HG03139 (cell line): ENCODE results near the gene SNAPC4.

Experiments used
- ATAC-seq: cut with Tn5 transposase; IDR thresholded peaks from one replicate; pipeline ENCODE4 v1.9.1; 2021; ENCODE audit not compliant: unreplicated experiment

SNAPC4 gene

DNA sequence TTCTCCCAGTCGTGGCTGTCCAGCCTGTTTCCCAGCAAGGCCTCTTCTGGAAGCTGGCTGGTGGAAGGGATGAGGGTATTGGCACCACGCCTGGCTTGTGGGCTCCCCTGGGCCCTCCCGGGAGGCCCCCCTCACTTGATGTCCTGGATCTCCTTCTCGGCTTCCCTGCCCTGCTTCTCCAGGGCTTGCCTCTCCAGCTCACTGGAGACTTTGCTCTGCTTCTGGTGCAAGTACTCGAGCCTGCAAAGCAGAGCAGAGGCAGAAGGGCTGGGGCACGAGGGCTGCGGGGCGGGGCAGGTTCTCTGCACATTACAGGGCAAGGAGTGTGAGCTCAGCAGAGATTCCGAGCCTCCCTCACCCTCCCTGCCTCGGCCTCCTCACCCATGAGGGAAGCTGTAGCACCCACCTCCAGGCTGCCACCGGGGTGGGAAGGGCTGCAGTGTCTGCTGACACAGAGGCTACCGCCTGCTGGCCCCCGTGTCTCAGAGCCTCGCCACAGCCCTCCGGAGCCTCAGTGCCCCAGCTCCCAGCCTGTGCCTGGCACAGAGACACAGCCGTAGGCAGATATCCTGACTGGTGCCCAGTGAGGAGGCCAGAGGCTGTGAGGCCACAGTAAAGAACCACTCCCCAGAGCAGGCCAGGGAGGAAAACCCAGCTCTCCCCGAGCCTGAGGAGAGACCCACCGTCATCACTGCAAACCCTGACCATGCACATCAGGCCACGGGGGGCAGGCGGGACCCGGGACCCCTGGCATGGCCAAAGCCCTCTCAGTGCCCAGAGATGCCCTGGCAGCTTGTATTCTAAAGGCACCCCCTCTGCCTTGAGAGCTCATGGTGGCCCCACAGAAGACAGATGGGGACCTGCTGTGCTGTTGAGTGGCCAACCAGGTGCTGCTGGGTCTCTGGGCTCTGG, 7.2 kb downstream of the SNAPC4 start:
- ATAC-seq: no peak

DNA sequence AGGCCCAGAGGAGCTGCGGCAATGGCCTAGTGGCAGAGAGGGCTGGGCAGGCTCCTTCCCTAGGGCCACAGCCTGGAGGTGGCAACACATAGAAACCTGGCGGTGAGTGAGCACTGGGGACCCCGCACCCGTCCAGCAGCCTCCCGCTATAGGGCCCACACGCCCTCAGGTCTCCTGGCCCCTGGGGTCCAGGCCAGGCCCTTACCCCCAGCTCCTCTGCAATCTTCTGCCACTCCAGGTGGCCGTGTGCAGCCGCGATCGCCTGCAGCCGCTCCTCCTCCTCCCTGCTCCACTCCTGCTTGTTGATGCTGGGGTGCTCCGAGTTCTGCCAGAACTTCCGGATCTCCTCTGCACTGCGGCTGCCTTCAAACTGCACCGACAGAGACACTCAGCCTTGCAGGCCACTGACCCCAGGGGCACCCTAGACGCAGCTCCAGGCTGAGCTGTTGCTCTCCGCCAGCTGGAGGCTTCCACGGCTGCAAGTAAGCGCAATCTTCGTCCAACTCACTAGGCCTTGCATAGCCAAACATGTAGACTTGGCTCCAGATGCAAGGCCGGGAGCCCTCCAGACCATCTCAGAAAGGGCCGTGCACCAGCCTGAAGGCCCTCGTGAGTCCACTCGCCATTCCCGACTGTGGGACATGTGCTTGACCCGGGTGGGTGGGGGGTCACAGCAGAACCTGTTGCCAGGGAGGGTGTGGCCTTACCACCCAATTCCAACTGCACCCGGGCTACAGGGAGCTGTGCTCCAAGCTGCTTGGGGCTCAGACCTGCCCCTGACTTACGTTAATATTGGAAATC, 8.0 kb downstream of the SNAPC4 start:
- ATAC-seq: no peak

DNA sequence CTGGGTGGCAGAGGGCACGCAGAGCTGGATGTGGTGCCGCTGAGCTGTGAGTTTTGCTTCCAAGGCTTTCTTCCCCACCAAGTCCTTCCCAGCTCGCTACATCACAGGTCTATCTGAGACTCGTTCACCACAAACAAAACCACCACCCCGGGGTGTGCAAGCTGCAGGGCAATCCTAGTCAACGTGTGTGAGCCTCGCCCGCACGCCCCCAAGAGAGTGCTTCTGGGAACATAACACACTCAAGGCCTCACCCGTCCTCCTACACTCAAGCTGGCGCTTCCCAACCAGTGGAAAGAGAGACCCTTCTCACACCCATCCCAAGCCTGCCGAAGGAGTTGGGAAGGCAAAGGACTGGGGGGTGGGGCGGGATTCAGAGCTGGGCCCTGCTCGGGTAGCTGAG, 10.6 kb downstream of the SNAPC4 start:
- ATAC-seq: no peak

DNA sequence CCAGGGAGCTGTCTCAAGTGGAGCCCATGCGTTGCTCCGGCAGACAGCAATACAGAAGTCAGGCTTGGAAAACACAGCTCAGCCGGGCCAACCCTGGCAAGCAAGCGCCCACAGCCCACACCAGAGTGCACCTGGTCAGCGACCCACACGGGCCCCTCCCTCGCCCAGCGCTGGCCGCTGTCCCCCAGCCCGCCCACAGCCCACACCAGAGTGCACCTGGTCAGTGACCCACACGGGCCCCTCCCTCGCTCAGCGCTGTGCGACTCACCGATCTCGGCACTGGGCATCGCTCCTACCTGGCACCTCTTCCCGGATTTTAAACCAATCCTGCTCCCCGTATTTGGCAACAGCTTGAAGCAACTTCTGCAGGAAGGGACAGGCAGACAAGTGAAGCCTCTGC, 12.8 kb downstream of the SNAPC4 start:
- ATAC-seq: no peak

DNA sequence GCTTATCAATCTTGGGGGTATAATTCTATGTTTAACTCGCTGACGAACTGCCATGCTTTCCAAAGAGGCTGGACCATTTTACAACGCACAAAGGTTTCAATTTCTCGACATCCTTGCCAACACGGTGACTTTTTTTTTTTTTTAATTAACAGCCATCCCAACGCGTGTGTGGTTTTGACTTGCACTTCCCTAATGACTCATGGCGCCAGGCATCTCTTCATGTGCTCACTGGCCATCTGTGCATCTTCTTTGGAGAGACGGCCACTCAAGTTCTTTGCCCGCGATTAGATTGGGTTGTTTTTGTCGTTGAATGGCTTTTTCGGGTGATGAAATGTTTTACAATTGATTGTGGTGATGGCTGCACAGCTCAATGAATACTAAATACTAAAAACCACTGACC, 14.0 kb downstream of the SNAPC4 start:
- ATAC-seq: no peak

DNA sequence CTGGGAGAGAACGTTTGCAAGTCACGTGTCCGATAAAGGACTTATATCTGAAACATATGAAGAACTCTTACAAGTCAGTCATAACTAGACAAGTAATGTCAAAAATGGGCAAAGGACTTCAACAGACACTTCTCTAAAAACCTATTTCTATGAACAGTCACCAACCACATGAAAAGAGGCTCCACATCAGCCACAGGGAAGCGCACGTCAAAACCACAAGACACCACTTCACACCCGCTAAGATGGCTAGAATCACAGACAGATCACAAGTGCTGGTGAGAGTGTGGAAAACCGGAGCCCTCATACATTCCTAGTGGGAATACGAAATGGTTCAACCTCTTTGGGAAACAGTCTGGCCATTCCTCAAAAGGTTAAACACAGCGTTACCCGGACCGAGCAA, 15.0 kb downstream of the SNAPC4 start:
- ATAC-seq: no peak

DNA sequence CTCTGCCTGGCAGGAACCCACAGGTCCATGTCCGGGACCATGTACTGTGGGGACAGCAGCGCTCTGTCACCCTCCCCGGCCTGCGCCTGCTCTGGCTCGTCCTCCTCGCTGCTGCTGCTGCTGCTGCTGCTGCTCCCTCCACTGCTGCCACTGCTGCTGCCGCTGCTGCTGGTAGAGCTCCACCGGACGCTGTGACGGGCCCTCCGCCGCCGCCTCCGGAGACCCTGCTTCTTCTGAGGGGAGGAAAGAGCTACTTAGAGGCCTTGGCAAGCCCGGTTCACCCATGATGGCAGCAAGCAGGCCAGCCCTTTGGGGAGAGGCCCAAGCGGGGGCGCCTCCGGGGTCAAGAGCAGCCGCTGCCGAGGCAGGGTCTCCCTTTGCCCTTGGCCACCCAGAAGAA, 16.5 kb downstream of the SNAPC4 start:
- ATAC-seq: no peak

DNA sequence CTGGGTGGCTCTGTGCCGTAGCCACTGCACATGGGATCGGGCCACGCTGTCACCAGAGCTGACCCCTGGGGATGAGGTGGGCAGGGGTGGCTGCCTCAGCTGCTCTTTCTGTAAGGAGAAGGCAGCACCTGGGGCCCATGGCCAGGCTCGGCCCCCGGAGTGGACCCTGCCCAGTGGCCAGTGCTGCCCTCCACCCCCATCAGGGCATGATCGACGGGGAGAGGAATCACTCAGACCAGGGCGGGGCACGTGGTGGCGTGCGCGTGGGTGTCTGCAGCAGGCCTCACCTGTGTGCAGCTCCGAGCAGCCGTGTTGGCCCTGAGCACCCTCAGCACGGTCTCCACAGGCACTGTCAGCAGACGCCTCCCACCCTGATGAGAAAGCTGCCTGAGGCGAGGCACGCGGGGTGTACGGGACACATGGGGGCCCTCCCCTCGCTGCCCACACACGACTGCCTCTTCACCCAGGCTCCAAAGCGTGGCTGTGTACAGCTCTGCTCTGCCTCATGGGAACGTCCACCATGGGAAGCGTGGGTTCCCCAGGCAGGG, 17.9 kb downstream of the SNAPC4 start:
- ATAC-seq: no peak

DNA sequence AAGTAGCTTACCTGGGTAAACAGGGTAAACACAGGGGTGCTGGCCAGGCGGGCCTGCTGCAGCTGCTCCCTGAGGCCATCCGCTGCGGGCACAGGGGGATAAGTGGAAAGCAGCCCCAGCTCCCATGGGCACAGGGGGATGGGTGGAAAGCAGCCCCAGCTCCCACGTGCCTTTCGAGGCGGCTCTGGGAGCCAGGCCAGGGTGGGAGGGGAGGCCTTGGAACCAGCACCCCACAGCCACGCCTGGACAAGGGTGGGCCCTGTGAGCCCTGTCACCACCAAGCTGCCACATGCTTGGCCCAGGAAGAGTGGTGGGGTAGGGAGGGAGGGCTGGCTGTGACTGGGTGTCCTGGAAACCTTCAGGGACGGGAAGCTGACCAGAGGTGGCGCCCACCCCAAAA, 18.7 kb downstream of the SNAPC4 start:
- no peak for ATAC-seq

DNA sequence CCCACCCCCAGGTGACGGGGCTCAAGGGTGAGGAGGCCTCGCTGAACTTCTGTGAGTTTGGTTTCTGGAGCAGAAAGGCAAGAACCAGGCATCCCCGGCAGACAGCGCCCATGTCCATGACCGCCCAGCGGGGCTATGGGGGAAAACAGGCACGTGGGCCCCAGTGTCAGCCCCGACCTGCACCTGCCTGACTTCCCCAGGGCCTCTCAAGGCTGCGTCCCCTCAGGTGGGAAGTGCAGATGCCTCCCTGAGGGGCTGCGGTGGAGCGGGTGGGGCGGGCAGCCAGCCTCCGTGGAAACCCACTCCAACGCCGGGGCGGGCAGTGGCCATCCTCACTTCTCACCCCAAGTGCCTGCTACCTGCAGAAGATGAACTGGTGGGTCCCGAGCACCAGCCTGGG, 19.6 kb downstream of the SNAPC4 start:
- no peak for ATAC-seq

DNA sequence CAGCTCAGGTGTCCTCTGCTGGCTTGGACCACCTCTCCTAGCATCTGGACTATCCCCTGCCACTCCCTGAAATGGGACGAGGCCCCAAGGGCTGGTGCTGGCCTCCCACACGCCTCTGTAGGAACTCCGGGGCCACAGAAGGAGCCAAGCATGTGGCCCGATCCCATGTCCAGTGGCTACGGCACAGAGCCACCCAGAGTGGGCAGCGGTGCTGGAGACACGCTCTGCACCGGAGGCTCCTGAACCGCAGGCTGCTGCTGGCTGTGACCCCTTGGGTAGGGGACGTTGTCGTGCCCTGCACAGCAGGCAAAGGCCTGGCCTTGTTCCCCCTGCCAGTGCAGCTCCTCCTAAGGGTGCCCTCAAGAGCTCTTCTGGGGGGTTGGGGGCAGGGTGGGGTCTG, 20.1 kb downstream of the SNAPC4 start:
- ATAC-seq: no peak

DNA sequence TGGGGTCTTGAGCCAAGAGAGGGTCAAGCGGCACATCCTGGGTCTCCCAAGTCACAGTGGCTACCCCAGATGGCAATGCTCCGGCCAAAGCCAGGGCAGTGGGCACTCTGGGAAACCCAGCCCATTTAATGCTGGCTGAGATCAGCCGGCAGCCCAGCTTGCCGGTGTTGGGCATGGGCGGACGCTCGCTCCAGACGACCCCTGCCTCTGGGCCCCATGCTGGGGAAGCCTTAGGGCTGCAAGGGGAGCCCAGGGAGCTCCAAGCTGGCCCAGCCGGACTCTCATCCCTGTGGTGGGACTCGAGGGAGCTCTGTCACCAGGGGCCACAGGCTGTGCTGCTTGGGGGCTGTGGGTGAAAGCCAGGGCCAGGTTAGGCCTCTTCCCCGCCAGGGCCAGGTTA, 20.6 kb downstream of the SNAPC4 start:
- no peak for ATAC-seq

DNA sequence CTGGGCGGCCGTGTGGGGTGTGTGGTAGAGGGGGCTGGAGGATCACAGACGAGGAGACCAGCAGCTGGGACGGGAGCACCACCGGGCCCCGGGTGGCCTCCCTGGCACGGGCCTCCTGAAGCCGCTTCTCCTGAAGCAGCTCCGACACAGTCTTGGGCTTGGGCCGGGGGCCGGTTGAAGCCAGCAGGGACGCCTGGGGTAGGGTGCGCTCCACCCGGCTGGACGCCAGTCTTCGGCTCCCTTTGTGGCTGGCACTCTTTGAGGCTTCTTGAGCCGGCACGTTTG, 21.0 kb downstream of the SNAPC4 start:
- ATAC-seq: no peak

DNA sequence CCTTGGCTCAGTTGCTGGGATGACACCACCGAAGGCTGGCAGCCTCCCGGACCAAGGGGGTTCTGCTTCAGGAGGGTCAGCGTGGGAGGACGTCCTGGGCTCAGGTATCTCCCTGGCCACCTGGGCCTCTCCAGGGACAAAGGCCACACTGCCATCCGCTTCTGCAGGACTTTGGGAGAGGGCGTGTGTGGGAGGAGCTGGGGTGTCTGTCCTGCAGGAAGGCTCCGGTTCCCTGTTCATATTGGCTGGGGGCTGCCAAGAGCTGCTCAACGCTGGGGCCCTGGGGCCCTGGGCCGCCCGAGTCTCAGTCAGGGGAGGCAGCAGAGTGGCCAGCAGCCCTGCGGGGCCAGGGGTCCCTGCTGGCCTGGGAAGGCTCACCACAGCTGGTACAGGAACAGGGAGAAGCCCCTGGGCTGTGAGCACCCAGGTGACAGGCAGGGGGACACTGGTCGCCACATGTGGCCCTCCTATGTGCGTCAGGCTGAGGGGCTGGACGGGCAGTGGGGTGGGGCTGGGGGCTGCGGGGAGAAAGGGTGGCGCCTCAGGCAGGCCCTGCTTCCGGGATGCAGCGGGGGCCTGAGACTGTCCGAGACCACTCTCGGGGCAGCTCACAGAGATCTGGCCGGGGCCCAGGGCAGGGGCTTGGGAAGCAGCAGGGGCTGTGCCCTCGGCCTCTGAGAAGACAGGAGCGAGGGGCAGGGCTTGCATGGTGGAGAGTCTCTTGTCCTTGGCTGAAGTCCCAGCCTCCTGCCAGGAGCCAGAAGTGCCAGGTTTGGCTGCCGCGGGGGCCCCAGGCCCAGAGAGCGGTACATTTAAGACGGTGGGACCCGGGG, 21.6 kb downstream of the SNAPC4 start:
- ATAC-seq: no peak

DNA sequence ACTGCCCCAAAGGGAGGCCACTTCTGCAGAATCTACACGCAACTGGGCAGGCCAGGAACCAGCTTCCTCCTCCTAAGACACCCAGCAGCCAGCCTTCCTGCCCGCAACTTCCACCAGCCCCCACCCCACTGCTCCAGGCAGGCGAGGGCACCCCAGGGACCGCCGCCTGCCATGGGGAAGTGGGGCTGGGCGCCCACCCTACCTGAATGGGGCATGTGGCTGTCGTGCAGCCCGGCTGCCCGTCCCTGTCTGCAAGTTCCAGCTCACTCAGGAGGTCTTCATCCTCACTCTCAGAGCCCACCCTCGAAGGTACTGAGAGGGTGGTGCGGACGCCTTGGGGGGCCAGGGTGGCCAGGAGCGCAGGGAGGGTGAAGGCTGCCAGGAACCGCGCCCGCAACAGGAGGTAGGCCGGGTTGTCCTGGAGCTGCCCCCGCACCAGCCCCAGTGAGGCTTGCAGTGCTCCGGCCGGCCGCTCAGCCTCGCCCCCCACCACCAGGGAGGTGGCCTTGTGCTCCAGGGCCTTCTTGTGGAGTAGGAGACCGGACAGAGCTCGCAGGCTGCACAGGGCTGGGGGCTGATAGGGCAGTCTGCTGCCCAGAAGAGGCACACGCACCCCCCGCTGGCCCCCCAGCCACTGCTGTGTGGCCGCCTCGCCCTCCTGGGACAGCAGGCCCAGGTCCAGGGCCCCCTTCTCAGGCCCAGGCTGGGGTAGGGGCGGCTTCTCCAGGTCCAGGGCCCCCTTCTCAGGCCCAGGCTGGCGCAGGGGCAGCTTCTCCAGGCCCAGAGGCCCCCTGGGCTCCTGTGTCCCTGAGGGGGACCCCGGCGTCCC, 22.4 kb downstream of the SNAPC4 start:
- no peak for ATAC-seq

DNA sequence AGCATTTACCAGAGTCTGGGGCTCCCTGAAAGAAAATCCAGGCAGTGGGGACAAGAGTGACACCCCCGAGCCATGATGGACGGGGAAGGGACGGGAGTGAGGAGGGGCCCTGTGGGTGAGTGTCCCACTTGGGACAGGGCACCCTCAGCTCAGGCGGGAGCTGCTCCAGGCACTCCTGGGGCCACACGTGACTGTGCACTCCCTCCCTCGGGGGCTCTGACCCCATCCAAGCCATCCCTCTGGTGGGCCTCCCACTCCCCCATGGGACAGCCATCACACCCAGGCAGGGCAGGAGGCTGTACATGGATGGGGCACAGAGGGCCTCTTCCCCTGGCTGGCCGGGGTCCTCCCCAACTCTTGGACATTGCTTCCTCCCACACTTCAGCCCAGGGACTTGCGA, 23.5 kb downstream of the SNAPC4 start:
- no peak for ATAC-seq

DNA sequence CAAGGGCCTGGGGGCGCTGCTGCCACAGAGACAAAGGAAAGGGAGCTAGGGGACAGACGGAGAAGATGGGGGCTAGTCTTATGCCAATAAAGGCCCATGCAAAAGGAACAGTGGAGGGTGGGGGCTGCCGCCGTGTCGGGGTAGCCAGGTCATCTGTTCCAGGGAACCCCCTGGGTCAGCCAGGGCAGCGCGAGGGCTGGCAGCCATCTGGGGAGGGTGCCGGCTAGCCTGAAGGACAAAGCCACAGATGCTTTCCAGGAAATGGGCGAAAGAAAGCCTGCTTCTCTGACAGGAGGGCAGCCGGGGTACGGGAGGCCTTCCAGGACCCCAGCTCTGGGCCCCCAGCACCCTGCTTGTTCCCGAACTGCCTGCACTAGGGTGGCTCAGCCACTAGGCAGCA, 24.9 kb downstream of the SNAPC4 start:
- ATAC-seq: no peak

DNA sequence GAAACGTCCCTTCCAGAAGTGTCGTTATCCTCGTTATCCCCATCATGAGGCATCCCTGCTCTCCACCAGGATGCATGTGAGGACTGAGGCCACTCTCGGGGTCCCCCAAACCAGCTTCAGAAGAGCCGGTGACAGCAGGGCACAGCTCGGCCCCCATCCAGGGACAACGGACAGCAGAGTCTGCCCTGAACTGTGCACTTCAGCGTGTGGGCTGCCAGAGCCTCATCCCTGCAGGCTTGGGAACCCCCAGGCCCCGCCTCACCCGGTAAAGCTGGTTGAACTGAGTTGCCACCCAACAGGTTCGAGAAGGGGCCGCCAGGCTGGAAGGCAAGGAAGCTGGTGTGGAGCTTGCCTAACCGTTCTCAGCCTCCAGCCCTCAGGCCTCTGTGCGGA, 25.8 kb downstream of the SNAPC4 start:
- ATAC-seq: no peak

DNA sequence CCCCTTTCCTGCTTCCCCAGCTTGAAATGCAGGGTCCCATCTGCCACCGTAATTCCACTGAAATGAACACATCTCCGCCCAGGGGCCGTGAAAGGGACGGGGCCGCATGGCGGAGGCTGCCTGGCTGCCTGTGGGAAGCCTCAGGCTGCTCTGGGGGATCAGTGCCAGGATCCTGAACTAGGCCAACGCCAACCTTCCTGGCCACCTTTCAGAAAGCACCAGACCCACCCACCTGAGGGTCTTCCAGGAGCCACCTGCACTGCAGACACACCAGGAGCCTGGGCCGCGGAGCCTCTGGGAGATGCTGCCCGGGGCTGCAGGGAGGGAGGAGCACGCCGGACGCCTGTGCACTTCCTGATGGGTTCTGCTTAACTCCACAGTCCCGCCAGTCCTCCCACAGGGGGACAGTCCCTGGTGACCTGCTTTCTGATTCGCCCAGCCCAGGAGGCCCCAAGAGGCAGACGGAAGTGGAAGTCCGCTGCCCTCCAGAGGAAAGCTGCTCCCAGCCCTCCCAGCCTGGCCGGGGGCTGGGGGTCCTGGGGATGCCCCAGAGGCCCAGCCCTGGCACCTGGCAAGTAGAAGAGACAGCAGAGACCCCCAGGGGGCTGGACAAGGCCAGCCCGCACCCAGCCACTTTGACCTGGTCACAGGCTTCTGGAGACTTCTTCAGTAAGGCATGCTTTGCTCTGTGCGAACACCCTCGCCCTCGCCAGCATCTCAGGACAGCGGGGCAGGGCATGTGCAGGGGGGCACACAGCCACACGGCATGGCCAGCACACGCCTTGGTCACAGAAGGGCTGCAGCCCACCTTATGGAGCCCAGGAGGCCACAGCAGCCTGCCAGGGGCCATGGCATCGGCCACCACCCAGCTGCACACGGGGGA, 26.4 kb downstream of the SNAPC4 start, which contains the start of gene CARD9:
Gene CARD9 (minus strand): TSS at position 370 of the 883 bp plus-strand sequence. CDS start 1,591 bp downstream, outside the sequence.
- ATAC-seq: no peak
